H1 (cell line): Measurements from ENCODE around the gene NOL4L. TPM values are rescaled to one million over a fixed set of nuclear protein-coding genes. Genes with fewer than 3 reads are reported as not detected.

ENCODE experiments used
- CTCF ChIA-PET: fragments of 300-600 bp; sonication (Branson Sonifier 250); formaldehyde crosslinking; loops from one replicate; lab custom pipeline; 2021; ENCODE audit not compliant: partially characterized antibody; lab: Charles Lee
- POLR2A ChIA-PET: fragments of 300-600 bp; sonication (Branson Sonifier 250); formaldehyde crosslinking; loops from one replicate; lab custom pipeline; 2021; ENCODE audit warnings: inconsistent platforms; ENCODE audit not compliant: partially characterized antibody; lab: Charles Lee
- DNase-seq, 2 experiments: peaks; one replicate each; pipeline versions ENCODE4 v3.0.0 to v3.0.0-alpha.2; 2010 to 2022; ENCODE audit warnings: low spot score in 2 of 2, low read depth in 1 of 2, mixed read lengths in 1 of 2
- FAIRE-seq: peaks from 2 replicates; lab custom pipeline; 2011; peaks lifted over from hg19 to GRCh38; lab: Jason Lieb, UNC
- H2AFZ ChIP-seq: 2 replicates; pipeline ENCODE4 v1.8.1; 2012; ENCODE audit warnings: low read length, inconsistent platforms
- H2AK5ac ChIP-seq: 2 replicates; pipeline ENCODE4 v1.6.1; 2013; ENCODE audit warnings: low read depth, low read length
- H2BK120ac ChIP-seq: replicated peaks from 2 replicates; pipeline ENCODE3; 2013; ENCODE audit warnings: low read depth, low read length, inconsistent platforms
- H2BK12ac ChIP-seq: 2 replicates; pipeline ENCODE4 v1.6.1; 2013; ENCODE audit warnings: low read depth, low read length
- H2BK15ac ChIP-seq: 2 replicates; pipeline ENCODE4 v1.6.1; 2013; ENCODE audit warnings: low read length
- H2BK20ac ChIP-seq: 2 replicates; pipeline ENCODE4 v1.6.1; 2013; ENCODE audit warnings: low read length
- H2BK5ac ChIP-seq: 2 replicates; pipeline ENCODE4 v1.6.1; 2013; ENCODE audit warnings: low read depth, low read length
- H3K14ac ChIP-seq: 2 replicates; pipeline ENCODE4 v1.6.1; 2013; ENCODE audit warnings: inconsistent platforms; ENCODE audit not compliant: insufficient read length
- H3K18ac ChIP-seq: 2 replicates; pipeline ENCODE4 v1.6.1; 2013; ENCODE audit warnings: low read length; ENCODE audit errors: extremely low read depth
- H3K23ac ChIP-seq: 2 replicates; pipeline ENCODE4 v1.6.1; 2013; ENCODE audit warnings: inconsistent platforms; ENCODE audit not compliant: insufficient read length
- H3K23me2 ChIP-seq: 2 replicates; pipeline ENCODE4 v1.6.1; 2013; ENCODE audit warnings: low read depth, low read length
- H3K27ac ChIP-seq: 2 replicates; pipeline ENCODE4 v1.6.1; 2011; ENCODE audit warnings: low read depth, low read length, inconsistent platforms
- H3K27me3 ChIP-seq, 4 experiments: replicated peaks in 1 of 4; 1 replicate in 1 of 4; 2 replicates in 3 of 4; pipeline versions ENCODE4 v1.6.1 to v1.8.1; 2011 to 2013; ENCODE audit warnings: low read length in 3 of 4, mild to moderate bottlenecking in 3 of 4, inconsistent platforms in 2 of 4, mixed read lengths in 2 of 4, moderate library complexity in 1 of 4; ENCODE audit not compliant: control insufficient read depth in 3 of 4, insufficient read depth in 3 of 4; ENCODE audit errors: extremely low read depth in 1 of 4
- H3K36me3 ChIP-seq, 4 experiments: 2 replicates each; pipeline versions ENCODE4 v1.6.1 to v1.8.1; 2011 to 2013; ENCODE audit warnings: mild to moderate bottlenecking in 4 of 4, low read length in 3 of 4, moderate library complexity in 2 of 4, control low read depth in 1 of 4, inconsistent platforms in 1 of 4; ENCODE audit not compliant: insufficient read depth in 4 of 4, control insufficient read depth in 2 of 4
- H3K4ac ChIP-seq: replicated peaks from 2 replicates; pipeline ENCODE3; 2013; ENCODE audit warnings: low read length, low read depth, mixed read lengths, inconsistent platforms; ENCODE audit not compliant: insufficient read length
- H3K4me1 ChIP-seq, 4 experiments: replicated peaks in 1 of 4; 1 replicate in 1 of 4; 2 replicates in 3 of 4; pipeline versions ENCODE4 v1.6.1 to v1.8.1; 2011 to 2013; ENCODE audit warnings: low read length in 3 of 4, inconsistent platforms in 2 of 4, mixed read lengths in 1 of 4; ENCODE audit not compliant: insufficient read depth in 4 of 4, control insufficient read depth in 3 of 4
- H3K4me2 ChIP-seq, 2 experiments: 2 replicates each; pipeline versions ENCODE4 v1.6.1 to v1.8.1; 2011 to 2013; ENCODE audit warnings: low read depth in 2 of 2, low read length in 2 of 2, control low read depth in 1 of 2, inconsistent platforms in 1 of 2, mild to moderate bottlenecking in 1 of 2; ENCODE audit not compliant: insufficient read depth in 1 of 2
- H3K4me3 ChIP-seq, 4 experiments: fragments of 200-600, 300-600 bp in 1 of 4; sonication (generic), shearing (Covaris generic), sonication (Bioruptor Twin) in 1 of 4; 2 replicates each; pipeline versions ENCODE4 v1.5.1 to v1.8.1; 2011 to 2016; ENCODE audit warnings: low read length in 4 of 4, low read depth in 3 of 4, control low read depth in 2 of 4, inconsistent platforms in 2 of 4, mild to moderate bottlenecking in 2 of 4, mixed read lengths in 1 of 4, moderate library complexity in 1 of 4; ENCODE audit not compliant: insufficient read depth in 2 of 4; ENCODE audit errors: extremely low read depth in 1 of 4
- H3K56ac ChIP-seq: replicated peaks from 2 replicates; pipeline ENCODE3; 2013; ENCODE audit warnings: low read depth, mild to moderate bottlenecking, mixed read lengths, low read length, inconsistent platforms; ENCODE audit not compliant: insufficient read length
- H3K79me1 ChIP-seq: 2 replicates; pipeline ENCODE4 v1.6.1; 2013; ENCODE audit warnings: low read depth, low read length, control low read depth
- H3K79me2 ChIP-seq, 2 experiments: 2 replicates each; pipeline versions ENCODE4 v1.6.1 to v1.8.1; 2012 to 2013; ENCODE audit warnings: low read length in 2 of 2, mild to moderate bottlenecking in 2 of 2, inconsistent platforms in 1 of 2; ENCODE audit not compliant: insufficient read depth in 2 of 2, control insufficient read depth in 1 of 2
- H3K9ac ChIP-seq, 4 experiments: replicated peaks in 1 of 4; 1 replicate in 1 of 4; 2 replicates in 3 of 4; pipeline versions ENCODE4 v1.6.1 to v1.8.1; 2011 to 2013; ENCODE audit warnings: low read depth in 3 of 4, low read length in 3 of 4, control low read depth in 2 of 4, mild to moderate bottlenecking in 2 of 4, moderate library complexity in 2 of 4, inconsistent platforms in 1 of 4; ENCODE audit errors: extremely low read depth in 1 of 4
- H3K9me3 ChIP-seq, 2 experiments: 2 replicates each; pipeline versions ENCODE4 v1.6.1 to v1.8.1; 2012 to 2013; ENCODE audit warnings: mild to moderate bottlenecking in 2 of 2, moderate library complexity in 2 of 2, control low read depth in 1 of 2, inconsistent platforms in 1 of 2, low read depth in 1 of 2, low read length in 1 of 2, mixed read lengths in 1 of 2; ENCODE audit not compliant: insufficient read depth in 2 of 2
- H4K20me1 ChIP-seq, 2 experiments: replicated peaks in 1 of 2; 2 replicates each; pipeline versions ENCODE3 to v1.8.1; 2011 to 2013; ENCODE audit warnings: inconsistent platforms in 2 of 2, low read length in 2 of 2, mild to moderate bottlenecking in 1 of 2; ENCODE audit not compliant: insufficient read depth in 2 of 2, control insufficient read depth in 1 of 2
- H4K5ac ChIP-seq: 2 replicates; pipeline ENCODE4 v1.6.1; 2013; ENCODE audit warnings: low read length, low read depth, mixed read lengths, inconsistent platforms; ENCODE audit not compliant: insufficient read length
- H4K8ac ChIP-seq: 2 replicates; pipeline ENCODE4 v1.8.0; 2013; ENCODE audit warnings: mild to moderate bottlenecking, moderate library complexity, low read length, inconsistent platforms; ENCODE audit not compliant: insufficient read depth; ENCODE audit errors: extremely low read depth
- H4K91ac ChIP-seq: replicated peaks from 2 replicates; pipeline ENCODE3; 2013; ENCODE audit warnings: low read length, mixed read lengths, inconsistent platforms; ENCODE audit not compliant: insufficient read length
- CEBPB ChIP-seq: IDR thresholded peaks from 2 replicates; pipeline ENCODE4 v1.6.1; 2012; ENCODE audit warnings: low read depth, low read length
- WGBS, 2 experiments: shearing (Covaris generic) in 1 of 2; methylation state at CpG; one replicate each; pipeline versions ENCODE4 v1.1.6 to v1.1.7; 2013 to 2015; ENCODE audit warnings: low lambda C conversion rate in 2 of 2, mixed read lengths in 2 of 2, inconsistent platforms in 1 of 2, low coverage in 1 of 2, missing lambda C conversion rate in 1 of 2; ENCODE audit not compliant: insufficient replicate concordance in 2 of 2, insufficient coverage in 1 of 2, insufficient read length in 1 of 2; ENCODE audit errors: extremely low coverage in 1 of 2, missing lambda C conversion rate in 1 of 2; 5-methylcytosine and 5-hydroxymethylcytosine counted together
- polyA plus RNA-seq, 7 experiments: library from polyadenylated mRNA; depleted of rRNA in 3 of 7; stranded (reverse) in 5 of 7; unstranded in 2 of 7; fragments of >200 nt in 5 of 7; fragments of 200-250 nt in 2 of 7; gene quantifications; 1 replicate in 5 of 7; 2 replicates in 1 of 7; 4 replicates in 1 of 7; pipeline versions ENCODE4 v1.2.1 to v1.2.3, GENCODE V29; 2011 to 2013; ENCODE audit warnings: missing spikeins in 2 of 7, mixed read lengths in 2 of 7
- total RNA-seq: library from RNA; stranded (reverse); fragmentation: NEBNext Ultra II Directional; extraction: Animal tissue kit (Norgen Biotek cat#: 25700); gene quantifications from 2 replicates; pipeline ENCODE4 v1.2.1, GENCODE V29; 2021

NOL4L gene
- total and polyA plus RNA-seq, 2 of the 8 experiments (the other 6 are each of a cell fraction or from before 2014, with no cell fraction given), result 15.3 to 23.7 TPM

- no peak overlapping the region; the same call in 1 of the 2 replicates for H3K18ac ChIP-seq
- 86% methylated on average over 7 of the region's 7 CpGs; no CpG with 5 or more reads in 1 of the 2 experiments for WGBS, 2 experiments
- no peak overlapping the region for H3K27ac ChIP-seq
- no peak overlapping the region for H2BK120ac ChIP-seq
- H3K23me2 ChIP-seq, result no peaks in the 10 kb centered on the region
- H4K20me1 ChIP-seq, result peaks cover 0 to 3% of the 10 kb centered on the region in 2 experiments
- H3K4me3 ChIP-seq, result no peak overlapping the region
- H3K14ac ChIP-seq, result no peak overlapping the region
- no peak overlapping the region for H3K56ac ChIP-seq
- H2BK5ac ChIP-seq, result no peak overlapping the region
- no peak for TF ChIP-seq CEBPB
- H3K79me1 ChIP-seq, result no peaks in the 10 kb centered on the region
- H2AFZ ChIP-seq, result no peak overlapping the region
- H3K27me3 ChIP-seq, result peaks cover 0 to under 1% (median 0%) of the 10 kb centered on the region in 4 experiments; a peak in 1 of 7 replicates
- no peak overlapping the region for H2BK20ac ChIP-seq
- ChIA-PET CTCF (interaction anchor here (1.0 to 1.5 kb wide), 2 partner anchors 19 to 73 kb away, joined by 3 read pairs; partner anchors contain the start of gene C20orf203), POLR2A (no interaction called here)
- H3K9me3 ChIP-seq, result no peaks in the 10 kb centered on the region
- no peak overlapping the region for H2AK5ac ChIP-seq
- DNase-seq, result no peak
- H3K23ac ChIP-seq, result no peak overlapping the region
- H3K4ac ChIP-seq, result no peak overlapping the region
- H3K36me3 ChIP-seq, result no peaks in the 10 kb centered on the region
- FAIRE-seq, result no peak
- H3K79me2 ChIP-seq, result no peaks in the 10 kb centered on the region
- no peak overlapping the region for H4K91ac ChIP-seq
- peaks cover 0 to 5% (median 1%) of the 10 kb centered on the region in 4 experiments; a peak in 3 of 7 replicates for H3K4me1 ChIP-seq
- no peak overlapping the region for H2BK15ac ChIP-seq
- no peak overlapping the region for H2BK12ac ChIP-seq
- no peak overlapping the region for H3K4me2 ChIP-seq
- H3K9ac ChIP-seq, result no peak overlapping the region
- no peak overlapping the region for H4K5ac ChIP-seq
- H4K8ac ChIP-seq, result no peak overlapping the region
Observed at GRCh38 chr20:32600681-32601237, 15.6 kb upstream of the NOL4L start.
